GM13977 (cell line): ENCODE results near the gene RSRC1.
"Not testable (repeated sequence)": the region's sequence is repeated elsewhere in the genome, so short reads cannot be mapped to it uniquely, and the experiment has no call there.

Experiments used
- DNase-seq: peaks from one replicate; pipeline ENCODE4 v3.0.0; 2012; ENCODE audit warnings: low spot score
- in situ Hi-C: fragments of 300-500 bp; cut with MboI; formaldehyde crosslinking; loops from one replicate; pipeline ENCODE4 v1.12.0; 2022; ENCODE audit warnings: low sequenced_read_pairs, low pct_unique_long_range_greater_than_20kb, mixed read lengths, inconsistent platforms; ENCODE audit not compliant: unreplicated experiment
- TF ChIP-seq, protein P1 (sequence below): IDR thresholded peaks from 2 replicates; pipeline ENCODE4 v1.5.1; 2012; ENCODE audit warnings: mild to moderate bottlenecking, control low read depth; ENCODE audit not compliant: insufficient read depth; ENCODE audit errors: extremely low read depth, missing control alignments

The RSRC1 gene

DNA sequence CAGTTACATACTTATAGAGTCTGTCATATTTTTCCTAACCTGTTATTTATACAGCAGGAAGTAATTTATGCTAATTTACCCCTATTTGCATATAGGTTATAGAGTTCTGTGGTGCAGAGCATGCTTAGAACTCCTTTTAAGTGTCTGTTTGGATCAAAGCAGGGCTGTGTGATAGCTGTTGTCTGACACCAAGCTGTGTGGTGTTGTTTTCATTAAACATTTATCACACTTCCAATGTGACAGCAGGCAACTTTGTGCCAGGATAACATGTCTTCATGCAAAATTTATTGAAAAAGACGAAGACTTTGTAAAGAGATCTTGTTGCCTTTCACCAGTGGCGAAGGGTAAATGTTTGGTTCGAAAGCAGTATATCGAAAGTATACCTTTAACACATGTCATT is 100.2 kb downstream of the RSRC1 start:
- no peak for DNase-seq
- in situ Hi-C loops, result no loop called here
- TF ChIP-seq, protein P1, sequence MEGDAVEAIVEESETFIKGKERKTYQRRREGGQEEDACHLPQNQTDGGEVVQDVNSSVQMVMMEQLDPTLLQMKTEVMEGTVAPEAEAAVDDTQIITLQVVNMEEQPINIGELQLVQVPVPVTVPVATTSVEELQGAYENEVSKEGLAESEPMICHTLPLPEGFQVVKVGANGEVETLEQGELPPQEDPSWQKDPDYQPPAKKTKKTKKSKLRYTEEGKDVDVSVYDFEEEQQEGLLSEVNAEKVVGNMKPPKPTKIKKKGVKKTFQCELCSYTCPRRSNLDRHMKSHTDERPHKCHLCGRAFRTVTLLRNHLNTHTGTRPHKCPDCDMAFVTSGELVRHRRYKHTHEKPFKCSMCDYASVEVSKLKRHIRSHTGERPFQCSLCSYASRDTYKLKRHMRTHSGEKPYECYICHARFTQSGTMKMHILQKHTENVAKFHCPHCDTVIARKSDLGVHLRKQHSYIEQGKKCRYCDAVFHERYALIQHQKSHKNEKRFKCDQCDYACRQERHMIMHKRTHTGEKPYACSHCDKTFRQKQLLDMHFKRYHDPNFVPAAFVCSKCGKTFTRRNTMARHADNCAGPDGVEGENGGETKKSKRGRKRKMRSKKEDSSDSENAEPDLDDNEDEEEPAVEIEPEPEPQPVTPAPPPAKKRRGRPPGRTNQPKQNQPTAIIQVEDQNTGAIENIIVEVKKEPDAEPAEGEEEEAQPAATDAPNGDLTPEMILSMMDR, result no peak

DNA sequence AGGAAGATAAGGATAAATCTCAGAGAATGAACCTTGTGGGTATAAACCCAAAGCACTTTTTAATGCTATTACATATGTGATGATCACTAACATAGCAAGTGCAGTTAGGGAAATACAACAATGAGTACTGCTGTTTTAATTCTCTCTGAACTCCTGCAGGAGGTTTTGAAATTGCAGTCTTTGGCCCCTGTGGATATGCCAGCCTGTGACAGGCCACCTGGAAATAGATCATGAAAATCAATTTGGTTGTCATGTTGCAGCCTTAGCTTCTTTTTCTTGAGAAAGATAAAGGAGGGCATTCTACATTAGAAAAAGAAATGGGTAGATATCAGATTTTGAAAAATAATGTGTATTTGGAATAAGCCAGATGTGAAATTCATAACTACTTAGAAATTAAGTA is 103.6 kb downstream of the RSRC1 start:
- in situ Hi-C loops, result no loop called here
- TF ChIP-seq, protein P1, result no peak
- DNase-seq, result no peak

GRCh38 chr3:158217992-158218391 is 108.1 kb downstream of the RSRC1 start:
- in situ Hi-C loops, result no loop called here
- DNase-seq, result no peak
- TF ChIP-seq, protein P1, result no peak

DNA sequence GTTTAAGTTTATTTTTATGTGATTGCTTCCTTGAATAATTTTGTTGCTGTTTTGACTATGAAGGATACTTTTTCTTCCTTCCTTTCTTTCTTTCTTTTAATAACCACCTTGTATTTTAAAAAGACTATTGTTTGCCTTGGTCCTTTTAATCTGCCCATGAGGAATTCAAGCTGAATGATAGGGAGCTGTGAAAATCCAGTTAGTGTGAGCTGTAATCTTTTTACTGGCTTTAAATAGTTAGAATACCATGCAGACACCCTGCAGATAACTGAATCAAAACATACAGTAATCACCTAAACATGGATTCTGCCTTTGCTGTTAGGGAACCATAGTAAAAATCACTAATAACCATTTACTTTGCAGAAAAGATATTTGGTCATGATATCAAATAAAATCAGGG is 110.7 kb downstream of the RSRC1 start:
- in situ Hi-C loops, result no loop called here
- TF ChIP-seq, protein P1, result no peak
- no peak for DNase-seq

DNA sequence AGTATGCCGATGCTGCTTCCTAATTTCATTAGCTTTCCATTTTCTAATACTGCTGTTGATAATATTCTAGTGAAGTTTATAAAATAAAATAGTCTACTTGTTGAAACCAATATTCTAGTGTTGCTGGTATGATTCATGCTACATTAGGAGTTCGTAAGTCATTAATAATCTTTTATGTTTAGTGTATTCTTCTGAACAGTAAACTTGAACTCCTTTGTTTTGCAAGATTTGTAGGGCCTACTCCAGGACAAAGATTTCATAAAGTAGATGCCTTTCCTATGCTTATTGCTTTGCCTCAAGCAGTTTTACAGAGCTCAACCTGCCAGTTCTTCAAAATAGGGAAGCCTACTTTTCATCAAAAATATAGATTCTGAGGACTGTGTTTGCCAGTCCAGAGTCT is 111.5 kb downstream of the RSRC1 start:
- in situ Hi-C loops, result no loop called here
- no peak for DNase-seq
- TF ChIP-seq, protein P1, result no peak

DNA sequence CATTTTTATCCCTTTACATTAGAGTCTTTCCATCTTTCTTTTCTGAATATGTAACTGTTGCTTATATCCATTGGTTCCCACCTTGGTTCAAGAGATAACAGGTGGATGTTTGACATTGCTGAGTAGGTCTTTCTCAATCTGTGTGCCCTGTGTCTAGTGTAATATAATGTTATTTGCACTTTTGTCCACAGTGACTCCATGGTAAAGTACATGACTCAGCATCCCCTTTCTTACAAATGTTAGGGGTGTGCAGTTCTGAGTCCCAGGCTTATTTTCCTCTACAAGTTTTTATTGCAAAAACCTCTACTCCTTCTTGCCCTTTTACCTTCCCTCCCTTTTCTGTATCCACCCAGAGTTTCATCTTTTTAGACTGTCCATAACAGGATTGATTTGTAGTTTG is 116.5 kb downstream of the RSRC1 start:
- no peak for DNase-seq
- in situ Hi-C loops, result no loop called here
- TF ChIP-seq, protein P1, result no peak

GRCh38 chr3:158228942-158229341 is 119.1 kb downstream of the RSRC1 start:
- DNase-seq, in situ Hi-C loops: not testable (repeated sequence)

DNA sequence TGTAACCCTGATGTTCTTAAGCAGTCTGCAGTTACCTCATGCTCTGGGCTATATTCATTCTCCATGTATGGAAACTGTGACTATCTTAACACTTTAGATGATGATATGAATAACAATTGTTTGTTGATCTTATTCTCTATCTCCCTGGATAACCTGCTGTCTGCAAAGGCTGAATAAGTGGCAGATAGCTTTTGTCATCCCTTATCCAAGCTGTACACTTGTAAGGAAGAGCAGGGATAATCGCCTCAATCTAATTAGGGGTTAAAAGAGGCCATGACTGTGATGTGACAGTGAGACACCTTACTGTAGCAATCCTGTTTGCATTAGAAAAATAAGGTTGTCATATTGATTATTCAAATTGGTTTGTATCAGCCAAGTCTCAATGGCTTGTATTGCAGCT is 123.9 kb downstream of the RSRC1 start:
- no peak for DNase-seq
- TF ChIP-seq, protein P1, result no peak
- in situ Hi-C loops, result no loop called here
